Activated CD4-positive, alpha-beta T cell treated with anti-CD3 and anti-CD28 coated beads, Interleukin-2, amount 50 U/mL, for 48 hours (primary cell): ENCODE measurements around the gene TCF25.
"Not testable (repeated sequence)": the region's sequence is repeated elsewhere in the genome, so short reads cannot be mapped to it uniquely, and the experiment has no call there.

Experiments
- DNase-seq, 2 experiments: peaks; one replicate each; pipeline ENCODE4 v3.0.0-alpha.2; 2020

Gene TCF25

DNA sequence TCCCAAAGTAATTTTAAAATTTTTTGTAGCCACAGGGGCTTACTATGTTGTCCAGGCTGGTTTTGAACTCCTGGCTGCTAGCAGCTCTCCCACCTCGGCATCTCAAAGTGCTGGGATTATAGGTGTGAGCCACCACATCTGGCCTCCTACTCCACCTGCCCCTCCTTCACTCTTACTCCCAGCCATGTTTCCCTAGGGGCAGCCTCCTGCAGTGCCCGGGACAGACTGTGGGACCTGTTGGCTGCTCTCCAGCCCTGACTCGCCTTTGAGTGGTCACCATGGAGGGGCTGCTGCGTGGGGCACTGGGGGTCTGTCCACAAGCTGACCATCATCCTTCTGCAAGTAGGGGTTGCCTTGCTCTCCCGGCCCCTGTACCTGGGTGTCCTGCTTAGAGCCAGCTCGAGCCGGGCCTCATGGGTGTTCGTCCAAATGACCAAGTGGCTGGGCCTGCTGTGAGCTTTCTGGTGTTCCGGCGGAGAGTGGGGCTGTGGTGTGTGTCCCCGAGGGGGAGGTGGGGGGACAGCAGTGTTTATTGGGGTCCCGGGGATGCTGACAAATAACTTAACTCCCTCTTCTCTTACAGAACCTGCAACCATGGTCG, 28.6 kb upstream of the TCF25 start:
- DNase-seq: no peak

DNA sequence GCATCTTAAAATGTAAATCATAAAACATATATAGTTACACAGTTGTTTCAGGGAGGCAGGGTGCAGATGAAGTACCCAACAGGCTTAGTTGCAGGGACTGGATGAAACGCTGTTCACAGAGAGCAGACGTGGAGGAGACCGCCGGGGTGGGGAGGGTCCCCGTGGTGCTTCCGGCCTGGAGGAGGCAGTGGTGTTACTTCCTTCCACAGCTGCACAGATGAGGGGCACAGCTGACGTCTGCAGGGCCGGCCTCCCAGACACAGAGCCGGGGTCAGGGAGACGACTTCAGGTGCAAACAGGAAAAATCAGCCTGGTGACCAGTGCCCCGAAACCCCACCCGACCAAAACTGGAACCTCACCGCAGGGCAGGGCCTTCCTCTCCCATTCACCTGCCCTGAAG, 28.0 kb upstream of the TCF25 start:
- DNase-seq: peak; percentile 18 to 27

- DNase-seq: no peak
These were observed 26.1 kb upstream of the TCF25 start for GRCh38 chr16:89847051-89847939.

GRCh38 chr16:89847940-89848297, 25.5 kb upstream of the TCF25 start:
- DNase-seq: no peak

DNA sequence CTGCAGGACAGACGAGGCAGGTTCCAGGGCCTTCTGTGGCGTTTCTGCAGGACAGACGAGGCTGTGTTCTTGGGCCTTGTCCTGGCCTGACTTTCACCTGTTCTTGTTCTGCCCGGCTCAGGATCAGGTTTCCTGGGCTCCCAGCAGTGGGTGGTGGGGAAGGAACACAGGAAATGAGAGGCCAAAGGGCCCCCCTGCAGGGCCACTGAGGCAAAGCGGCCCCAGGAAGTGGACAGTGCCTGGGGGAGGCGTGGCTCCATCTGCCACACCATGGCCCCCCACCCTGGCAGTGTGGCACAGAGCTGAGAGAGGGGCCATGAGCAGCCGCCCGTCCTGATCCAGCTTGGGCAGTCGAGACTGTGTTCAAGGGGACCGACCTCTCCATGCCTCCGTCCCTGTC, 24.4 kb upstream of the TCF25 start:
- no peak for DNase-seq

- DNase-seq: no peak
These were observed 19.9 kb upstream of the TCF25 start for GRCh38 chr16:89853306-89853993.

GRCh38 chr16:89855301-89855945, 18.0 kb upstream of the TCF25 start:
- DNase-seq: no peak

GRCh38 chr16:89855986-89856385, 17.4 kb upstream of the TCF25 start:
- no peak for DNase-seq

DNA sequence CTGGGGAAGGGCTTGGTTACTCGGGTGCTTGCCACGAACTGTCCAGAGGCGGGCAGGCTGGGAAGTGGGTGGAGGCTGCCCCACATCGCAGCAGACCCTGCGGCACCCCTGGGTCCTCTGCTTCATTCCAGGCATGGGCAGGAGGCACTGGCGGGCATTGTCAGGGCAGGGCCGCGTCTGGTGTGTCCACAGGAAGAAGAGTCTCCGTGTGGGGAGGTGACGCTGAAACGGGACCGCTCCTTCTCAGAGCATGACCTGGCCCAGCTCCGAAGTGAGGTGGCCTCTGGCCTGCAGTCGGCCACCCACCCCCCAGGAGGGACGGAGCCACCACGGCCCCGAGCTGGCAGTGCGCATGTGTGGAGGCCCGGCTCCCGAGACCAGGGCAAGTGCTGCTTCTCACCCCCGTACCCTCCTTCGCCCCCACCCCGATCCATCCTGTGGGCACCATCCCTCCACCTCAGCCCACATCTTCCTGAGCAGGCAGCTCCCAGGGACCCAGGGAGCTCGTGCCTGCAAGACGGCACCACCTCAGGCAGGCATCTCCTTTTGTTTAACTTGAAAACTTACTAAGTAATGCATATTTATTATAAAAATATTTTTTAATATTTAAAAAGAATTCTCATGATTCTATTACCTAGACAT, 14.3 kb upstream of the TCF25 start:
- DNase-seq: no peak

GRCh38 chr16:89859615-89860007, 13.8 kb upstream of the TCF25 start:
- no peak for DNase-seq

- peak; percentile 80 to 82 for DNase-seq
These were observed 12.6 kb upstream of the TCF25 start for GRCh38 chr16:89860747-89861304.

GRCh38 chr16:89861648-89862047, 11.7 kb upstream of the TCF25 start:
- no peak for DNase-seq

DNA sequence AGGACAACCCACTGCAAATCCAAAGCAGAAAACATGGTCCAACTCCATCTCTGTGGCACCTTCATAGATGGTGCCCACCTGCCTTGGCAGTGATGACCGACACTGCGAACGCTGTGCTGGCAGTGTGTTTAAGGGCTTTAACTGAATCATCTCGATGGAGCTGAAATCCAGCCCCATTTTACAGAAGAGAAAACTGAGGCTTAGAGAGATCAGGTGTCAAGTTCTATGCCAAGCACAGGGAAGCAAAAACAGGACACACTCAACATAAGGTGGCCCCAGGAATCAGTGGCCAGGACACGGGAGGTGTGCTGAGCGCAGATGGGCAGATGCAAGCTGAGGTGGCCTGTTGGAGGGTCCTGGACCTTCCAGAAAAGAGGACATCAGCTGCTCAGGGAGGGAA, 10.7 kb upstream of the TCF25 start:
- no peak for DNase-seq

DNA sequence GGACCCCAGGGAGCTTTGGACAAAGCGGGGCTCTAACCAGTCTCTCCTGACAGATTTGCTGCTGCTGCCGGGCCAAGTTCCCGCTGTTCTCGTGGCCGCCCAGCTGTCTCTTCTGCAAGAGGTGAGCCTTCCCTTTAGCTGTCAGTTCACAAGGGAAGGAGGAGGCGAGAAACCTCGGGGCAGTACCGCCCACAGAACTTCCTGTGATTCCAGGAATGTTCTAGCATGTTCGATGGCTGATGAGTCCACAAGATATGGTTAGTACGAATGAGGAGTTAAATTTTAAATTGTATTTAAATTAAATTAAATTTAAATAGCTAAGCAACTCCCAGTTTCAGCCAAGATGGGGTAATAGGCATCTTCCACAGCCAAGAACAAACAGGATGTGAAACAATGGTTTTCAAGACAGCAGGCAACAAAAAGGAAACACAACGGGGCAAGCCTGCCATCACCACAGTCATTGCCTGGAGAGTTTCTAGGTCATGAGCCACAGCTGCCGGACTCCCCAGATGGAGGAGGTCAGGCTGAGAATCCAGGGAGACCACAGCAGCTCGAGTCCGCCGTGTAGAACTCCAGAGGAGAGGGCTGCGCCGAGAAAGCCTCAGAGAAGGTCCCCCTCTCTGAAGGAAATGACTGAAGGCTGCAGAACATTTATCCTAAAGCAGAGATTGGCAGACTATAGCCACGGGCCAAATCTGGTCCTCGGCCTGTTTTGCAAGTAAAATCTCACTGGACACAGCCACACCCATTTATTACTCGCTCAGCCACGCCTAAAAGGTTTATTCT, 9.5 kb upstream of the TCF25 start:
- DNase-seq: peak; percentile 31 to 37

- DNase-seq: peak; percentile 6 to 30
These were observed 8.9 kb upstream of the TCF25 start for GRCh38 chr16:89864527-89864820.

DNA sequence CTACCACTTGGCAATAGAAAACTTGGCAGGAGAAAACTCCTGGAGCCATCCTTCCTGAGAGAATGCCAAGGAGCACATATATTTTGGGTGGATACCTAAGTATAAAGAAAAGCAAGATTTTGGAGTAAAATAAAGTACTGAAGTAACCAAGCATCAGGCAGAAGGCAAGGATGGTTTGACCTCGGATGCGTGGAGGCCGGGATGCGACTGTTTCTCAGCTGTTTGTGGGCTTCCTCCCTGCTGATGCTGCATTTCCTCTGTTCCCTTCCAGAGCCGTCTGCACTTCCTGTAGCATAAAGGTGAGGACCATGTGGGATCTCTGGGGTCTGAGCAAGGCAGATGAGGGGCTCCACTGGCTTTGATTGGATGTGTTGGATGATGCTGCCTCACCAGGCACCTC, 5.5 kb upstream of the TCF25 start:
- DNase-seq: no peak

GRCh38 chr16:89869911-89870310, 3.5 kb upstream of the TCF25 start:
- DNase-seq: no peak

- no peak for DNase-seq
These were observed 3.0 kb upstream of the TCF25 start for GRCh38 chr16:89870440-89870839.

GRCh38 chr16:89871895-89872294, 1.5 kb upstream of the TCF25 start:
- no peak for DNase-seq

DNA sequence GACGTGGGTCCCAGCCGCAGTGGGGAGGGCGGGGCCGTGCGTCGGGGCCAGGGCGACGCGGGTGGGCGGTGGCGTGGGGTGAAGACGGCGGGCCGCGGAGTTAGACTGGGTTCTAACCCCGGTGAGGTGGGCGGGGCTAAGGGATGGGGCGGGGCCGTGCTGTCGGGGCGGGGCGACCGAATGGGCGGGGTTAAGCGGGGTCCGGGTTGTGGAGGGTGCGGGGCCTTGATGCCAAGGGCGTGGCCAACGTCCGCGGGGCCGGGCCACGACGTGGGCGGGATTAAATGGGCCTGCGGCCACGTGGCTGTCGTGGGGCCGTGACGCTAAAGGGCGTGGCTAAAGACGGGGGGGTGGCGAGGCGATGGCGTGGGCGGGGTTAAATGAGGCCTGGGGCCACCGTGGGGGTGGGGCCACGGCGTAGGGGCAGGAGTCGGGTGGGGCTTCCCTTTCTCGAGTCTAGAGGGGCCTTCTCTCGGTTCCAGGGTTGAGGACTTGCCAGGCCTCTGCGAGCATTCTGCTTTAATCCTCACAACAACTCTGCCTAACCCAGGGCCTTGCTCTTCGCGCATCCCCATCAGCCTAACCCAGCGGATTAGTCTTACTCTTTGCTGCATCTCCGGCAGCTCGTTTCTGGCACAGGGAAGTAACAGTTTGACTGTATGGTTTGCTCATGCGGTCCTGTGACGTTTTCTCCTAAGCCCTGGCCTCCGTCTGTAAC, 739 bp downstream of the TCF25 start:
- peak; percentile 96 to 97 for DNase-seq

GRCh38 chr16:89879123-89879522, 5.7 kb downstream of the TCF25 start:
- not testable (repeated sequence) for DNase-seq
